ENCODE measurements around the gene OTX1.

OTX1 gene

DNA sequence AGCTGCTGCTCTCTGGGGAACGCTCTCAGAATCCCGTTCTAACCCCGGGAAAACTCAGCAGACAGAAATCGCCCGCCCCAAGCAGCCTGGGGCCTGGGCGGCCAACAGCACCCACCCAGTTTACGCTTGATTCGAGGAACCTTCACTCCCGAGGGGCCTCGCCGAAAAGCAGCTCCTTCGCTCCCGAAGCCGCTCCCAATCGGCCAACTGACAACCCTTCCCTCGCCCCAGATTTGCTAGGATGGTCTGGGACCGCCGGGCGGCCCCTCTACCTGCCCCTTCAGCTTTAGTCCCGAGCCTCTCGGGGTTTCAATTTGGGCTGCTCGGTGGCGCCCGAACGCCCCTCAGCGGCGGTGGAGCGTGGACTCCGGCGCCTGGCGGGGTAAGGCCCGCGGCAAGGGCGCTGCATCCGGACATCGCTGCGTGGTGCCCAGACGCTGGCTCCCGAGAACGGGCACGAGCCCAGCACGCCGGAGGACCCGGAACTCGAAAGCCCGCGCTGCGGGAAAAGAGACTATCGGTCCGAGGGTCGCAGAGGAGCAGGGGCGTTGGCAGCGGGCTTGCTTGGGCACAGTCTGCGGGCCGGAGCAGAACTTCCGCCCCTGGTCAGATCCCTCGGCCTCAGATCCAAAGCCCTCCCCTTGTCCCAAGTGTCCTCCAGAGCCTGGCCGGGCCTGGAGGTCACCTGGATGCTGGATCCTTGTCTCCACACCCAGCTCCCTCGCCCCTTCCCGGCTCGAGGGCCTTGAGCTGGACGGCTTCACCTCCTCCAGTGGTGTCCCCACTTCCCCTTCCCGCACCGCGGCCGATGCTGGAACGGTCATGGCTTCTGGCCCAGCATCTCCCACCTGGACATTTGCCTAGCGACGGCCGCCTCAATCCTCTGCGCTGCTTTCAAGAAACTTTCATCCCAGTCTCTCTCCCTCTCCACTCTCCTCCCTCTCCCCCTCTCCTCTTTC, 3.0 kb upstream of the OTX1 start:
- DNase-seq (ENCODE audit: low read depth in 2 of 2): no peak

- no peak for DNase-seq (ENCODE audit: low read depth in 2 of 2)
Measured at GRCh38 chr2:63048367-63049171, 2.1 kb upstream of the OTX1 start.

GRCh38 chr2:63049211-63049969, 1.2 kb upstream of the OTX1 start:
- no peak for DNase-seq (ENCODE audit: low read depth in 2 of 2)

DNA sequence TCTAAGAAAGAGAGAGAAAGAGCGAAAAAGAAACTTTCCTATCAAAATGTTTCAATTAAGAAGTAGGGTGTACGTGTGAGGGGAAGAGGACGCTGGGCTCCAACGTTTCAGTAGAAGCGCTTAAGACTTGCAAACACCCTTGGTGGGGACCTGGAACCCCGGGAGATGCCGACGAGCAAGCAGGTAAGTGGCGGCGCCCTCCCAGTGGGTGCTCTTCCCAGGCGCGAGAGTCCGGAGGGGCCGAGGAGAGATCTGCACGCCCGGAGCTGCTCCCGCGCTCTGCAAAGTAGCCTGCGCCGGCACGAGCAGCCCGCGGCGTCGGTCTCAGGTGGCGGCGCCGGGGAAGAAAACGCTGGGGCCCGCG, 678 bp upstream of the OTX1 start:
- DNase-seq (ENCODE audit: low read depth in 2 of 2): no peak

DNA sequence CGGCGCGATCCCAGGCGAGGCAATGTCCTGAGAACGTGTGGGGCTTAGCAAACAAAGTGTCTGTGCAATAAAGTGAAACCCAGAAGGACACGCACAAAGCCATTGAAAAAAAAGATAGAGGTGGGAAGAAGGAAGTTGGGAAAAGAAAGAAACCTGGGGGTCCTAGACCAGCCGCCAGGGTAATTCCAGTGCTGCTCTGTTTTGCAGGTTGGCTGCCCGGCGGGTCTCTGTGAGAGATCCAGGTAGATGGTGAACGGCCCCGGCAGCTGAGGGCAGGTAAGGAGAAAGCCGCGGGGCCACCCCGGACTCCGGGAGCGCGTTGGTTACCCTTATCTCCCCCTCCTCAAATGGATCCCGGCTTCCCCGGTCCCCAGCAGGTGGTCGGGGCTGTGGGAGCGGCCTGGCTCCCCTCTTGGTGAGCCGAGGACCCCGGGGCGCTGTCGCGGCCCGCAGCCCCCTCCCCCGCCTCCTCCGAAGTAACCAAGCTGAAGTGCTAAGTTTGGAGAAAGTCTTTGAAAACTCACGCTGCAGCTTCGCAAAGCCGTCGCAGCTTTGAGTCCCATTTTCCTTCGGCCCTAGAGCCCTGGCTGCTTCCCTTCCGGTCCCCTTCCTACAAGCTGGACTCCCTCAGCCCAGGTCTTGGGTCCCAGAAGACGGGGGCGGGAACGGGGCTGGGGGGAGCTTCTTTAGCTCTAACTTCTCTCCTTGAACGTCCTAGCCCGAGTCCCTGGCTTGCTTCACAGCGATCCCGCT, 588 bp downstream of the OTX1 start:
- no peak for DNase-seq (ENCODE audit: low read depth in 2 of 2)

- DNase-seq (ENCODE audit: low read depth in 2 of 2): no peak
Measured at GRCh38 chr2:63051795-63052333, 1.2 kb downstream of the OTX1 start.

- no peak for DNase-seq (ENCODE audit: low read depth in 2 of 2)
Measured at GRCh38 chr2:63052411-63053080, 1.9 kb downstream of the OTX1 start.

DNA sequence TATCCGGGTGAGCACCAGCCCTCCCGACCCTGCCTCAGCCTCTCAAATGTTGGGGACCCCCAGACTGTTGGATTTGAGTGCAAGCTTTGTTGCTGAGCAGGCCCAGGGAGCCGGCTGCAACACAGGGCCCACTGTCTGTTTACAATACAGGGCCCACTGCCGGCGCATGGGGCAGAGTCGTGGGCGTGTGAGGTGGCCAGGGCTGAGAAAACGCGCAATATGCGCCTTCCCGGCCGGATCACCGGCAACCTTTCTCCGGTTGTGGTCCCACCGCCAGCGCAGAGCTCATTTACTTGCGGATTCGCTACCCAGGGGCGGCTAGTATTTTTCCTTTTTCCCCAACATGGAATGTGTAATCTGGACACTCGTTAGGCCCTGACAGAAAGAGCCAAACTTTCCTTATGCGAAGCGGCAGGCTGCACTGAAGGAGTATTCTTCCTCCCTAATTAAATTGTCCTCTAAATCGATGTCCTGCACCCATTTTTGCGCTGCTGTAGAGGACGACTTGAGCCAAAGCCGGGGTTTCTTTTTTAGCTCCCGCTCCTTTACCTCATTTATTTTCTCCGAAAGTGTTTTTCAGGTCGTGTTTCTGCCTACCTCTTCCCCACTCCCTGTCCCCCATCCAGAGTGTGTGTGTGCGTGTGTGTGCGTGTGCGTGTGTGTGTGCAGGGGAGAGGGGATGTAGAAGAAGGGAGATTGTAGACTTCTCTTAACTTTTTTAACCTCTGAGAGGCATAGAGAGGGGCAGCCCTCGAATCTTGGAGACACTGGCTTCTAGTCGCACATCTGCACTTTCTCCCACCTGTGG, 2.7 kb downstream of the OTX1 start:
- DNase-seq (ENCODE audit: low read depth in 2 of 2): no peak

DNA sequence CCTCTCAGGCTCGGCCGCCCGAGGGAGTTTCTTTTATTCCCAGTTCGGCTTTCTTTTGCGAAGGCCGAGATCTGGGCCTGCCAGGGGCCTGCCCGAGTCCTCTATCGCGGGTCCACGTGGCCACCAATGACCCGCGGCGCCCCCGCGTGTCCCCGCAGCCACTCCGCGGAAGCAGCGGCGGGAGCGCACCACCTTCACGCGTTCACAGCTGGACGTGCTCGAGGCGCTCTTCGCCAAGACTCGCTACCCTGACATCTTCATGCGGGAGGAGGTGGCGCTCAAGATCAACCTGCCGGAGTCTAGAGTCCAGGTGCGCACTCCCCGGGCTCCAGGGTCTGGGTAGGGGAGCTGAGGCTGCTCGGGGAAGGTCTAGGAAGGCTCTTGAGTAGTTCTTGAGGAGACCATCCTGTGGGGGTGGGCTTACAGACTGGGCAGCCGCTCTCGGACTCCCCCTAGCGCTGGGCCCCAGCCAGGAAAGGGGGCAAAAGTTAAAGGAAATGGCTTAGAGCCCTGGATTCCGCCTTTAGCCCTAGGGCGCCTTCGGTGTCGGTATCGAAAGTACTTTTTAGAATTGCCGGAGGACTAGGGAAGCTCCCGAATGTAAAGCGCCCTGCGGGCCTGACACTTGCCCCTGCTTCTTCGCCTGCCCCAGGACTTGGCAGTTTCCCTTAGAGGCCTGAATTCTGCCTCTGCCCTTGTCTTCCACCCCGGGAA, 3.4 kb downstream of the OTX1 start:
- DNase-seq (ENCODE audit: low read depth in 2 of 2): no peak

- no peak for DNase-seq (ENCODE audit: low read depth in 2 of 2)
Measured at GRCh38 chr2:63054841-63055225, 4.2 kb downstream of the OTX1 start.

- DNase-seq (ENCODE audit: low read depth in 2 of 2): no peak
Measured at GRCh38 chr2:63055226-63056106, 4.8 kb downstream of the OTX1 start.

GRCh38 chr2:63056107-63057050, 5.7 kb downstream of the OTX1 start:
- DNase-seq (ENCODE audit: low read depth in 2 of 2): no peak

DNA sequence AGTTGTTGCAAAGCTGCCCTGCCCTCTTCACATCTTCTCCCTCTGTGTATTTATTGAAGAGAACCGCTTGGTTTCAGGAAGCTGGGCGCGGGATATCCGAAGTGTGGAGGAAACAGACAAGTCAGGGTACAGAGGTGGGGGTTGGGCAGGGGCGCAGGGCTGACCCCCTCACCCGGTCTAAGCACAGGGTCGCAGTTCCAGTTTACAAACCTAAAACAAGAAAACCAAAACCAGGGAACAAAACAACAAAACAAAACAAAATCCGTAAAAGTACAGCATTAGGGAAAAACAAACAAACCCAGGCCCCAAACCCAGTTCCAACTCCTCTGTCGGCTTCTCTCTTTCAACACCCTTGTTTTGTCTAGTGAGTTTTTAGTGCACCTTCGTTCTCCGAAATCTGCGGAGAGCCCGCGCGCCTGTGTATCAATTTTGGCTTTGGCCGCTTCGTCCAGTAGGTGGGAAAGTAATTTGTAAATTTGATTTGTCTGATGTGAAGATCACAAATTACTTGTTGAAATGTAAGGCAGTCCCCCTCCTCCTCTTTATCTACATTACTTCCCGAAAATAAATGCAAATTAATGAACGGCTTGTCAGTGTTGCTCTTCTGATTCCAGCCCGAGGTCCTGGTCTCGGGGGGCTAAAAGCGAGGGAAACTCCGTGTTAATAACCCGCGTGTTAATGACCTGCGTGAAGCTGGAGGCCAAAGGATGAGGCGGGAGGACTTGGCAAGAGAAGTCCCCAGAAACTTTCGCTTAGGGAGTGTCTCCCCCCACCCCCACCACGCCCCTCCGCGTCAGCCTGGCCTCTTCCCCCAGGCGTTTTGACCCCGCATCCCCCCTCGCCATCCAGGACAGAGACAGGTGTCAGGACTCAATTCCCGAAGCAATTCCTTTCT, 6.9 kb downstream of the OTX1 start:
- no peak for DNase-seq (ENCODE audit: low read depth in 2 of 2)

- no peak for DNase-seq (ENCODE audit: low read depth in 2 of 2)
Measured at GRCh38 chr2:63058144-63058920, 7.7 kb downstream of the OTX1 start.
